EL (cell line): ENCODE results near the gene MYH11.

Experiments
- DNase-seq: peaks from one replicate; pipeline ENCODE4 v3.0.0-alpha.2; 2016

The MYH11 gene

GRCh38 chr16:15775209-15775608, 81.6 kb downstream of the MYH11 start:
- DNase-seq, result peak; percentile 32

GRCh38 chr16:15773968-15774367, 82.9 kb downstream of the MYH11 start:
- no peak for DNase-seq

GRCh38 chr16:15772579-15773293, 84.1 kb downstream of the MYH11 start:
- DNase-seq, result no peak

- no peak for DNase-seq
Measured at GRCh38 chr16:15771694-15772093, 85.1 kb downstream of the MYH11 start.

- DNase-seq, result peak; percentile 54
Measured at GRCh38 chr16:15770512-15770911, 86.3 kb downstream of the MYH11 start.

- no peak for DNase-seq
Measured at GRCh38 chr16:15770107-15770506, 86.7 kb downstream of the MYH11 start.

- DNase-seq, result no peak
Measured at GRCh38 chr16:15769239-15769638, 87.6 kb downstream of the MYH11 start.

- DNase-seq, result no peak
Measured at GRCh38 chr16:15768201-15768600, 88.6 kb downstream of the MYH11 start.

GRCh38 chr16:15766918-15767317, 89.9 kb downstream of the MYH11 start:
- DNase-seq, result no peak

GRCh38 chr16:15765880-15766279, 90.9 kb downstream of the MYH11 start:
- DNase-seq, result peak; percentile 34

- no peak for DNase-seq
Measured at GRCh38 chr16:15765116-15765515, 91.7 kb downstream of the MYH11 start.

GRCh38 chr16:15764112-15764511, 92.7 kb downstream of the MYH11 start:
- no peak for DNase-seq

- DNase-seq, result no peak
Measured at GRCh38 chr16:15760129-15760528, 96.7 kb downstream of the MYH11 start.

- no peak for DNase-seq
Measured at GRCh38 chr16:15759070-15759469, 97.8 kb downstream of the MYH11 start.

- no peak for DNase-seq
Measured at GRCh38 chr16:15757630-15758251, 99.1 kb downstream of the MYH11 start.

- DNase-seq, result no peak
Measured at GRCh38 chr16:15757077-15757386, 99.8 kb downstream of the MYH11 start.

- DNase-seq, result no peak
Measured at GRCh38 chr16:15754821-15755534, 101.8 kb downstream of the MYH11 start.

GRCh38 chr16:15752717-15753488, 103.9 kb downstream of the MYH11 start:
- DNase-seq, result no peak

GRCh38 chr16:15751940-15752339, 104.9 kb downstream of the MYH11 start:
- no peak for DNase-seq

- no peak for DNase-seq
Measured at GRCh38 chr16:15749985-15750384, 106.8 kb downstream of the MYH11 start.

GRCh38 chr16:15749371-15749770, 107.5 kb downstream of the MYH11 start:
- DNase-seq, result no peak

GRCh38 chr16:15748654-15749053, 108.2 kb downstream of the MYH11 start:
- no peak for DNase-seq

- DNase-seq, result no peak
Measured at GRCh38 chr16:15747937-15748336, 108.9 kb downstream of the MYH11 start.

GRCh38 chr16:15746332-15746731, 110.5 kb downstream of the MYH11 start:
- DNase-seq, result no peak
